Caco-2 (cell line): Measurements from ENCODE around the gene TMED5. TPM values are rescaled to one million over a fixed set of nuclear protein-coding genes. Genes with fewer than 3 reads are reported as not detected.

Source experiments
- BruUV-seq: library from RNA; stranded (reverse); fragments of 400-500 nt; replicated peaks from 2 replicates; lab custom pipeline; 2021; lab: Mats Ljungman, UMichigan
- CTCF ChIA-PET: fragments of 300-600 bp; sonication (Branson Sonifier 250); formaldehyde crosslinking; loops from one replicate; lab custom pipeline; 2022; ENCODE audit warnings: antibody characterized with exemption; lab: Charles Lee
- POLR2A ChIA-PET: fragments of 300-600 bp; sonication (Branson Sonifier 250); formaldehyde crosslinking; loops from one replicate; lab custom pipeline; 2022; ENCODE audit warnings: antibody characterized with exemption; lab: Charles Lee
- DNase-seq, 2 experiments: peaks; one replicate each; pipeline versions ENCODE4 v3.0.0 to v3.0.0-alpha.2; 2020 to 2022
- H3K27me3 ChIP-seq: replicated peaks from 2 replicates; pipeline ENCODE4 v1.6.0; 2011; ENCODE audit warnings: low read length; ENCODE audit not compliant: control insufficient read depth, insufficient read depth
- H3K36me3 ChIP-seq: 2 replicates; pipeline ENCODE4 v1.5.1; 2011; ENCODE audit warnings: low read length; ENCODE audit not compliant: control insufficient read depth, insufficient read depth
- H3K4me1 ChIP-seq: fragments of 250-450 bp; sonication (Bioruptor Pico); 2 replicates; pipeline ENCODE4 v1.5.1; 2020; ENCODE audit warnings: mild to moderate bottlenecking
- H3K4me3 ChIP-seq: 2 replicates; pipeline ENCODE4 v1.5.1; 2011; ENCODE audit warnings: low read depth, mild to moderate bottlenecking, control low read depth, low read length
- H3K9me3 ChIP-seq: fragments of 250-450 bp; sonication (Bioruptor Pico); 2 replicates; pipeline ENCODE4 v1.5.1; 2020; ENCODE audit warnings: mild to moderate bottlenecking, moderate library complexity
- H3K27ac Mint-ChIP-seq: one replicate; pipeline ENCODE4 v1.8.0; 2022; ENCODE audit warnings: mixed read lengths; ENCODE audit not compliant: unreplicated experiment
- H3K27me3 Mint-ChIP-seq: one replicate; pipeline ENCODE4 v1.8.0; 2022; ENCODE audit warnings: mixed read lengths; ENCODE audit not compliant: insufficient read depth, unreplicated experiment
- H3K36me3 Mint-ChIP-seq: one replicate; pipeline ENCODE4 v1.8.0; 2022; ENCODE audit warnings: mild to moderate bottlenecking, mixed read lengths; ENCODE audit not compliant: insufficient read depth, unreplicated experiment
- H3K4me1 Mint-ChIP-seq: one replicate; pipeline ENCODE4 v1.8.0; 2022; ENCODE audit warnings: low read depth, mixed read lengths; ENCODE audit not compliant: unreplicated experiment
- H3K4me3 Mint-ChIP-seq: one replicate; pipeline ENCODE4 v1.8.0; 2022; ENCODE audit warnings: mild to moderate bottlenecking, moderate library complexity, mixed read lengths; ENCODE audit not compliant: unreplicated experiment
- H3K9me3 Mint-ChIP-seq: one replicate; pipeline ENCODE4 v1.8.0; 2022; ENCODE audit warnings: mixed read lengths; ENCODE audit not compliant: unreplicated experiment
- CTCF ChIP-seq, 2 experiments: fragments of 200-600 bp in 1 of 2; IDR thresholded peaks; 1 replicate in 1 of 2; 2 replicates in 1 of 2; pipeline versions ENCODE4 v1.5.1 to v1.8.0; 2011 to 2022; ENCODE audit warnings: antibody characterized with exemption in 1 of 2, control low read depth in 1 of 2, inconsistent platforms in 1 of 2, low read depth in 1 of 2, low read length in 1 of 2, mild to moderate bottlenecking in 1 of 2, moderate library complexity in 1 of 2; ENCODE audit not compliant: insufficient read depth in 1 of 2, severe bottlenecking in 1 of 2, unreplicated experiment in 1 of 2
- intact Hi-C: fragments of 100-400 bp; cut with micrococcal nuclease; formaldehyde crosslinking; loops from one replicate; pipeline ENCODE4 v1.10.0; 2022; ENCODE audit not compliant: unreplicated experiment
- total RNA-seq: library from RNA; stranded (reverse); gene quantifications from 2 replicates; pipeline ENCODE4 v1.2.3, GENCODE V29; 2022

TMED5 gene
- total RNA-seq, 1 experiment from 2014 or later: 52.6 TPM

- H3K4me3 Mint-ChIP-seq: no peak overlapping the region
- H3K27me3 ChIP-seq: no peaks in the 10 kb centered on the region
- no peak overlapping the region for H3K4me3 ChIP-seq
- no peaks in the 10 kb centered on the region for H3K9me3 ChIP-seq
- no peaks in the 10 kb centered on the region for H3K36me3 ChIP-seq
- intact Hi-C loops: no loop called here
- CTCF ChIA-PET: no interaction called here
- no peak overlapping the region for H3K27ac Mint-ChIP-seq
- H3K27me3 Mint-ChIP-seq: no peaks in the 10 kb centered on the region
- no peaks in the 10 kb centered on the region for H3K9me3 Mint-ChIP-seq
- TF ChIP-seq CTCF (IDR thresholded peaks at IDR 0.05; ENCODE audit: insufficient read depth in 1 of 2, low read depth in 1 of 2, low read length in 1 of 2, severe bottlenecking in 1 of 2, unreplicated experiment in 1 of 2): no peak
- POLR2A ChIA-PET: no interaction called here
- H3K36me3 Mint-ChIP-seq: peaks cover 29% of the 10 kb centered on the region
- no peaks in the 10 kb centered on the region for H3K4me1 ChIP-seq
- no peak for DNase-seq
- BruUV-seq: no TSS peak
- H3K4me1 Mint-ChIP-seq: peaks cover 9% of the 10 kb centered on the region
These were observed 78.1 kb downstream of the TMED5 start for GRCh38 chr1:93102142-93102541.

Other genes starting within 250 kb of the TMED5 start
- 2.3 and 3.0 TPM in 2 replicates for gene DIPK1A, start 219.0 kb downstream of the TMED5 start, total RNA-seq
- gene MTF2, start 101.1 kb downstream of the TMED5 start, total RNA-seq: 29.9 and 36.8 TPM in 2 replicates
- gene CCDC18, start 311 bp upstream of the TMED5 start, total RNA-seq: 7.1 and 10.3 TPM in 2 replicates
- gene DR1, start 165.5 kb upstream of the TMED5 start, total RNA-seq: 29.9 and 30.5 TPM in 2 replicates